ENCODE data around the gene KCNMA1. TPM values are rescaled to one million over a fixed set of nuclear protein-coding genes. Genes with fewer than 3 reads are reported as not detected.

KCNMA1 gene
- total and polyA plus RNA-seq, 9 of the 15 experiments (the other 6 are each of a cell fraction or from before 2014, with no cell fraction given), result 0.01 to 0.95 (median 0.15) TPM; not detected in 4

- 0% methylated on average over 7 of the region's 7 CpGs for WGBS (ENCODE audit: insufficient coverage, low coverage, missing lambda C conversion rate)
- Histone ChIP-seq H3K4me3 (no peak overlapping the region), H3K9me1 (ENCODE audit: control insufficient read depth, insufficient read depth, low read length) (no peaks in the 10 kb centered on the region), H4K20me1 (replicated peaks; ENCODE audit: control insufficient read depth, insufficient read depth, low read length) (peaks cover 5% of the 10 kb centered on the region), H3K79me2 (ENCODE audit: control insufficient read depth, insufficient read depth, low read length) (no peaks in the 10 kb centered on the region), H3K9me3 (replicated peaks; ENCODE audit: control insufficient read depth, insufficient read depth, low read depth, low read length) (no peaks in the 10 kb centered on the region), H3K4me1 (replicated peaks in 1 of 2; ENCODE audit: control insufficient read depth in 2 of 2, insufficient read depth in 2 of 2, low read length in 2 of 2) (no peaks in the 10 kb centered on the region), H2AFZ (ENCODE audit: low read depth, low read length) (no peak overlapping the region), H3K27ac (ENCODE audit: extremely low read depth, low read depth, low read length) (no peak overlapping the region), H3K27me3 (ENCODE audit: control insufficient read depth in 2 of 2, insufficient read depth in 2 of 2, low read length in 2 of 2) (no peaks in the 10 kb centered on the region; a peak in 1 of 5 replicates), H3K9ac (ENCODE audit: insufficient read depth in 1 of 2, low read depth in 2 of 2, low read length in 2 of 2) (no peak overlapping the region), H3K36me3 (ENCODE audit: control insufficient read depth, insufficient read depth, low read length) (no peaks in the 10 kb centered on the region), H3K4me2 (ENCODE audit: insufficient read depth, low read length) (no peak overlapping the region)
- in situ Hi-C loops (cut with MboI), result no loop called here
- POLR2A ChIA-PET, result interaction anchor here (0.9 to 1.0 kb wide), 2 partner anchors 41 to 50 kb away, joined by 3 to 4 read pairs; no protein-coding TSS in a partner anchor
- ATAC-seq (no peak), FAIRE-seq (no peak), DNase-seq (ENCODE audit: extremely low read depth in 1 of 4, low spot score in 3 of 4) (no peak)
- BruUV-seq (replicated peaks), result no TSS peak
- intact Hi-C loops (cut with micrococcal nuclease), result no loop called here
- CTCF ChIA-PET (ENCODE audit: low intra/inter-chr PET ratio), result no interaction called here
- TF ChIP-seq TBL1XR1 (IDR thresholded peaks at IDR 0.05; ENCODE audit: low read length in 2 of 2), result no peak
- TF ChIP-seq ZNF165 (CRISPR knock-in tag; IDR thresholded peaks at IDR 0.05; ENCODE audit: borderline replicate concordance), result no peak
- no peak for TF ChIP-seq ADNP (tag; IDR thresholded peaks at IDR 0.05)
- no peak for TF ChIP-seq DDX20 (tag; IDR thresholded peaks at IDR 0.05; ENCODE audit: low read depth)
- no peak for TF ChIP-seq ZNF717 (CRISPR knock-in tag; IDR thresholded peaks at IDR 0.05)
- no peak for TF ChIP-seq ETV1 (tag; conservative IDR thresholded peaks at IDR 0.05; ENCODE audit: low read depth)
- no peak for TF ChIP-seq PATZ1 (CRISPR knock-in tag; IDR thresholded peaks at IDR 0.05; ENCODE audit: borderline replicate concordance)
- no peak for TF ChIP-seq MXD1 (CRISPR knock-in tag; IDR thresholded peaks at IDR 0.05; ENCODE audit: borderline replicate concordance, poor library complexity, severe bottlenecking)
- no peak for TF ChIP-seq PHF8 (IDR thresholded peaks at IDR 0.05; ENCODE audit: borderline replicate concordance, low read length)
- TF ChIP-seq RBBP5 (IDR thresholded peaks at IDR 0.05; ENCODE audit: borderline replicate concordance, insufficient read depth, low read length, poor library complexity, severe bottlenecking), result no peak
- TF ChIP-seq NCOA4 (IDR thresholded peaks at IDR 0.05; ENCODE audit: partially characterized antibody), result no peak
Measured at GRCh38 chr10:77445547-77445946, 192.1 kb downstream of the KCNMA1 start.
